DOHH2 (cell line): ENCODE measurements around the gene IRF4.

Source experiments
- H3F3A ChIP-seq: fragments of 200-600 bp; sonication (generic), shearing (Covaris generic); 2 replicates; pipeline ENCODE4 v1.6.0; 2016; ENCODE audit warnings: antibody characterized with exemption, mild to moderate bottlenecking; ENCODE audit not compliant: control insufficient read depth, insufficient read depth
- H3K27ac ChIP-seq: fragments of 200-600 bp; sonication (generic); 2 replicates; pipeline ENCODE4 v1.5.1; 2014; ENCODE audit warnings: low read depth, mild to moderate bottlenecking, low read length, moderate library complexity
- H3K27me3 ChIP-seq: fragments of 200-600 bp; sonication (generic); 2 replicates; pipeline ENCODE4 v1.6.1; 2014; ENCODE audit warnings: mild to moderate bottlenecking, low read length, mixed read lengths; ENCODE audit not compliant: control insufficient read depth
- H3K36me3 ChIP-seq: fragments of 200-600 bp; sonication (generic); 2 replicates; pipeline ENCODE4 v1.6.1; 2014; ENCODE audit warnings: mild to moderate bottlenecking, low read length, moderate library complexity, mixed read lengths; ENCODE audit not compliant: control insufficient read depth
- H3K4me1 ChIP-seq: fragments of 200-600 bp; sonication (generic); 2 replicates; pipeline ENCODE4 v1.6.1; 2014; ENCODE audit warnings: mild to moderate bottlenecking, low read length, mixed read lengths; ENCODE audit not compliant: control insufficient read depth
- H3K4me2 ChIP-seq: fragments of 200-600 bp; sonication (generic); 2 replicates; pipeline ENCODE4 v1.6.0; 2014; ENCODE audit warnings: mild to moderate bottlenecking, low read length, moderate library complexity
- H3K4me3 ChIP-seq: fragments of 200-600 bp; sonication (generic); 2 replicates; pipeline ENCODE4 v1.5.1; 2014; ENCODE audit warnings: mild to moderate bottlenecking, low read length, mixed read lengths
- H3K79me2 ChIP-seq: fragments of 200-600 bp; sonication (generic); 2 replicates; pipeline ENCODE4 v1.6.1; 2014; ENCODE audit warnings: mild to moderate bottlenecking, low read length, mixed read lengths; ENCODE audit not compliant: control insufficient read depth
- H3K9me2 ChIP-seq: fragments of 200-600 bp; sonication (generic); replicated peaks from 2 replicates; pipeline ENCODE4 v1.6.1; 2014; ENCODE audit warnings: mild to moderate bottlenecking, low read length, mixed read lengths; ENCODE audit not compliant: control insufficient read depth
- H3K9me3 ChIP-seq: fragments of 200-600 bp; sonication (generic); 2 replicates; pipeline ENCODE4 v1.6.1; 2014; ENCODE audit warnings: antibody characterized with exemption, low read length, mixed read lengths; ENCODE audit not compliant: control insufficient read depth, insufficient read depth
- H4K20me1 ChIP-seq: fragments of 200-600 bp; sonication (generic); 2 replicates; pipeline ENCODE4 v1.6.0; 2014; ENCODE audit warnings: low read depth, mild to moderate bottlenecking, antibody characterized with exemption, low read length, moderate library complexity; ENCODE audit not compliant: control insufficient read depth, insufficient read depth
- CTCF ChIP-seq: fragments of 200-600 bp; sonication (generic); IDR thresholded peaks from one replicate; pipeline ENCODE4 v1.5.1; 2014; ENCODE audit warnings: antibody characterized with exemption, mild to moderate bottlenecking, low read depth, low read length; ENCODE audit not compliant: poor library complexity, severe bottlenecking
- EZH2phosphoT487 ChIP-seq: fragments of 200-600 bp; sonication (generic); IDR thresholded peaks from 2 replicates; pipeline ENCODE4 v1.6.1; 2017; ENCODE audit warnings: borderline replicate concordance, mild to moderate bottlenecking, antibody characterized with exemption, low read length, moderate library complexity, mixed read lengths

The IRF4 gene

GRCh38 chr6:428047-428603 is 36.6 kb downstream of the IRF4 start:
- Histone ChIP-seq H3F3A (no peaks in the 10 kb centered on the region), H3K79me2 (no peaks in the 10 kb centered on the region), H3K36me3 (no peaks in the 10 kb centered on the region), H3K9me3 (no peaks in the 10 kb centered on the region), H3K4me3 (no peak overlapping the region), H3K27me3 (peaks cover 21% of the 10 kb centered on the region), H3K4me2 (no peak overlapping the region), H3K27ac (no peak overlapping the region), H3K9me2 (no peaks in the 10 kb centered on the region), H4K20me1 (no peaks in the 10 kb centered on the region), H3K4me1 (no peaks in the 10 kb centered on the region)
- TF ChIP-seq EZH2phosphoT487 = no peak
- TF ChIP-seq CTCF = no peak

GRCh38 chr6:429515-430121 is 38.1 kb downstream of the IRF4 start:
- Histone ChIP-seq H3K36me3 (no peaks in the 10 kb centered on the region), H3K4me2 (no peak overlapping the region), H3K79me2 (no peaks in the 10 kb centered on the region), H3K4me1 (no peaks in the 10 kb centered on the region), H3K9me2 (no peaks in the 10 kb centered on the region), H3K27me3 (peaks cover 21% of the 10 kb centered on the region), H3K9me3 (no peaks in the 10 kb centered on the region), H4K20me1 (no peaks in the 10 kb centered on the region), H3K4me3 (no peak overlapping the region), H3K27ac (no peak overlapping the region), H3F3A (no peaks in the 10 kb centered on the region)
- TF ChIP-seq EZH2phosphoT487 (no peak), CTCF (no peak)

- H3F3A ChIP-seq = no peaks in the 10 kb centered on the region
- H3K79me2 ChIP-seq = no peaks in the 10 kb centered on the region
- no peak overlapping the region for H3K4me2 ChIP-seq
- H3K36me3 ChIP-seq = no peaks in the 10 kb centered on the region
- no peak overlapping the region for H3K4me3 ChIP-seq
- no peak overlapping the region for H3K27ac ChIP-seq
- no peaks in the 10 kb centered on the region for H4K20me1 ChIP-seq
- H3K9me2 ChIP-seq = no peaks in the 10 kb centered on the region
- H3K27me3 ChIP-seq = peaks cover 21% of the 10 kb centered on the region
- no peak for TF ChIP-seq CTCF
- no peak for TF ChIP-seq EZH2phosphoT487
- H3K9me3 ChIP-seq = no peaks in the 10 kb centered on the region
- H3K4me1 ChIP-seq = no peaks in the 10 kb centered on the region
These were observed 40.0 kb downstream of the IRF4 start for GRCh38 chr6:431504-431903.
